Stimulated activated CD8-positive, alpha-beta memory T cell treated with anti-CD3 and anti-CD28 coated beads, Interleukin-7, amount 100 ng/mL, for 24 hours (primary cell): ENCODE data around the gene GNPAT.
A peak's percentile ranks its signal among the peaks of the same experiment; 100 is the strongest.

ENCODE experiments used
- DNase-seq: peaks from one replicate; pipeline ENCODE4 v3.0.0-alpha.2; 2020; ENCODE audit warnings: low read depth

Gene GNPAT

GRCh38 chr1:231213831-231214573, 27.0 kb upstream of the GNPAT start:
- DNase-seq, result no peak

GRCh38 chr1:231214918-231215680, 25.9 kb upstream of the GNPAT start:
- DNase-seq, result peak; percentile 1

- no peak for DNase-seq
These were observed 25.2 kb upstream of the GNPAT start for GRCh38 chr1:231215681-231216385.

GRCh38 chr1:231216498-231216897, 24.5 kb upstream of the GNPAT start:
- DNase-seq, result no peak

- DNase-seq, result no peak
These were observed 24.0 kb upstream of the GNPAT start for GRCh38 chr1:231217056-231217455.

- no peak for DNase-seq
These were observed 22.9 kb upstream of the GNPAT start for GRCh38 chr1:231218078-231218477.

- DNase-seq, result no peak
These were observed 21.3 kb upstream of the GNPAT start for GRCh38 chr1:231219422-231220401.

GRCh38 chr1:231220801-231221200, 20.2 kb upstream of the GNPAT start:
- no peak for DNase-seq

GRCh38 chr1:231226156-231226555, 14.9 kb upstream of the GNPAT start:
- DNase-seq, result no peak

- no peak for DNase-seq
These were observed 9.5 kb upstream of the GNPAT start for GRCh38 chr1:231231511-231231910.

GRCh38 chr1:231232870-231233734, 7.9 kb upstream of the GNPAT start:
- no peak for DNase-seq

GRCh38 chr1:231233735-231234417, 7.1 kb upstream of the GNPAT start:
- DNase-seq, result no peak

GRCh38 chr1:231234506-231234905, 6.5 kb upstream of the GNPAT start:
- DNase-seq, result no peak

GRCh38 chr1:231235526-231236207, 5.3 kb upstream of the GNPAT start:
- DNase-seq, result no peak

- DNase-seq, result no peak
These were observed 4.8 kb upstream of the GNPAT start for GRCh38 chr1:231236208-231236591.

- no peak for DNase-seq
These were observed 4.1 kb upstream of the GNPAT start for GRCh38 chr1:231236938-231237337.

GRCh38 chr1:231238298-231238697, 2.7 kb upstream of the GNPAT start:
- DNase-seq, result no peak

- DNase-seq, result peak; percentile 0
These were observed 505 bp upstream of the GNPAT start for GRCh38 chr1:231240531-231240882.

GRCh38 chr1:231241750-231242149, 738 bp downstream of the GNPAT start:
- DNase-seq, result no peak
